Hindlimb muscle (tissue), 1 donor: ENCODE results near the gene ZNF362. TPM values are rescaled to one million over a fixed set of nuclear protein-coding genes. Genes with fewer than 3 reads are reported as not detected.
"Not testable (repeated sequence)": the region's sequence is repeated elsewhere in the genome, so short reads cannot be mapped to it uniquely, and the experiment has no call there.

Experiments
- DNase-seq: peaks from one replicate; pipeline ENCODE4 v3.0.0-alpha.2; 2013
- polyA plus RNA-seq: library from polyadenylated mRNA; unstranded; fragments of 120-200 nt; gene quantifications from one replicate; pipeline ENCODE4 v1.2.1, GENCODE V29; 2013; ENCODE audit not compliant: insufficient read length

The ZNF362 gene
- polyA plus RNA-seq, 1 donor = 35.1 TPM

- DNase-seq = no peak
Observed at GRCh38 chr1:33288976-33289857, 32.9 kb downstream of the ZNF362 start.

- DNase-seq = no peak
Observed at GRCh38 chr1:33289858-33290154, 33.5 kb downstream of the ZNF362 start.

GRCh38 chr1:33290615-33291014, 34.3 kb downstream of the ZNF362 start:
- DNase-seq = not testable (repeated sequence)

- no peak for DNase-seq
Observed at GRCh38 chr1:33292726-33293340, 36.5 kb downstream of the ZNF362 start.

- no peak for DNase-seq
Observed at GRCh38 chr1:33294071-33295010, 38.0 kb downstream of the ZNF362 start.

GRCh38 chr1:33295023-33295422, 38.7 kb downstream of the ZNF362 start:
- no peak for DNase-seq

GRCh38 chr1:33295450-33296081, 39.3 kb downstream of the ZNF362 start:
- peak; percentile 83 for DNase-seq

- no peak for DNase-seq
Observed at GRCh38 chr1:33296082-33296458, 39.8 kb downstream of the ZNF362 start.

GRCh38 chr1:33296824-33297223, 40.5 kb downstream of the ZNF362 start:
- no peak for DNase-seq

GRCh38 chr1:33297911-33298622, 41.8 kb downstream of the ZNF362 start:
- DNase-seq = no peak

- peak; percentile 39 for DNase-seq
Observed at GRCh38 chr1:33298623-33299277, 42.5 kb downstream of the ZNF362 start.

- DNase-seq = no peak
Observed at GRCh38 chr1:33299461-33300155, 43.3 kb downstream of the ZNF362 start.

- peak; percentile 66 for DNase-seq
Observed at GRCh38 chr1:33300673-33301072, 44.4 kb downstream of the ZNF362 start.

- no peak for DNase-seq
Observed at GRCh38 chr1:33301273-33301984, 45.1 kb downstream of the ZNF362 start.

- DNase-seq = no peak
Observed at GRCh38 chr1:33302325-33302724, 46.0 kb downstream of the ZNF362 start.

- no peak for DNase-seq
Observed at GRCh38 chr1:33305016-33305415, 48.7 kb downstream of the ZNF362 start.

- DNase-seq = no peak
Observed at GRCh38 chr1:33305816-33306652, 49.7 kb downstream of the ZNF362 start.

- DNase-seq = peak; percentile 61
Observed at GRCh38 chr1:33306653-33307493, 50.6 kb downstream of the ZNF362 start.
